Trophoblast cell (in vitro differentiated cells and primary cell): Measurements from ENCODE around the gene FEM1B.

Experiments
- DNase-seq, 2 donors: peaks; one replicate each; pipeline ENCODE4 v3.0.0-alpha.2; 2016
- H2AFZ ChIP-seq: 2 replicates; pipeline ENCODE4 v1.6.1; 2013; ENCODE audit warnings: low read length, moderate library complexity, mild to moderate bottlenecking; ENCODE audit not compliant: insufficient read depth, poor library complexity
- H2AK5ac ChIP-seq: 2 replicates; pipeline ENCODE4 v1.6.1; 2013; ENCODE audit warnings: mild to moderate bottlenecking, low read length
- H2BK120ac ChIP-seq: 2 replicates; pipeline ENCODE4 v1.6.1; 2013; ENCODE audit warnings: low read length, mild to moderate bottlenecking, moderate library complexity; ENCODE audit not compliant: insufficient read depth, poor library complexity
- H2BK12ac ChIP-seq: 2 replicates; pipeline ENCODE4 v1.6.1; 2013; ENCODE audit warnings: mild to moderate bottlenecking, low read length, moderate library complexity
- H2BK5ac ChIP-seq: 2 replicates; pipeline ENCODE4 v1.6.1; 2013; ENCODE audit warnings: low read length, low read depth, moderate library complexity, mild to moderate bottlenecking; ENCODE audit not compliant: poor library complexity
- H3K14ac ChIP-seq: 2 replicates; pipeline ENCODE4 v1.6.1; 2013; ENCODE audit warnings: mild to moderate bottlenecking, low read length
- H3K18ac ChIP-seq: 2 replicates; pipeline ENCODE4 v1.6.1; 2013; ENCODE audit warnings: mild to moderate bottlenecking, low read length
- H3K23ac ChIP-seq: 2 replicates; pipeline ENCODE4 v1.6.1; 2013; ENCODE audit warnings: low read length
- H3K27ac ChIP-seq: 2 replicates; pipeline ENCODE4 v1.5.1; 2013; ENCODE audit warnings: low read depth, mild to moderate bottlenecking, inconsistent platforms, low read length, moderate library complexity
- H3K27me3 ChIP-seq: 2 replicates; pipeline ENCODE4 v1.6.1; 2013; ENCODE audit warnings: inconsistent platforms, mild to moderate bottlenecking, low read length, moderate library complexity; ENCODE audit not compliant: insufficient read depth
- H3K36me3 ChIP-seq, 2 experiments: 1 replicate in 1 of 2; 2 replicates in 1 of 2; pipeline ENCODE4 v1.6.1; 2013; ENCODE audit warnings: low read length in 2 of 2, mild to moderate bottlenecking in 2 of 2, moderate library complexity in 1 of 2; ENCODE audit not compliant: insufficient read depth in 2 of 2, control insufficient read depth in 1 of 2
- H3K4ac ChIP-seq: 2 replicates; pipeline ENCODE4 v1.6.1; 2013; ENCODE audit warnings: low read depth, mild to moderate bottlenecking, low read length, moderate library complexity
- H3K4me1 ChIP-seq, 2 experiments: 1 replicate in 1 of 2; 2 replicates in 1 of 2; pipeline ENCODE4 v1.6.1; 2013; ENCODE audit warnings: low read length in 2 of 2, mild to moderate bottlenecking in 2 of 2, moderate library complexity in 1 of 2; ENCODE audit not compliant: insufficient read depth in 2 of 2, control insufficient read depth in 1 of 2
- H3K4me2 ChIP-seq: 2 replicates; pipeline ENCODE4 v1.6.1; 2013; ENCODE audit warnings: inconsistent platforms, mild to moderate bottlenecking, low read length, moderate library complexity
- H3K4me3 ChIP-seq: 2 replicates; pipeline ENCODE4 v1.5.1; 2013; ENCODE audit warnings: mild to moderate bottlenecking, low read depth, low read length, inconsistent platforms
- H3K79me1 ChIP-seq: one replicate; pipeline ENCODE4 v1.6.1; 2013; ENCODE audit warnings: low read length
- H3K79me2 ChIP-seq: 2 replicates; pipeline ENCODE4 v1.6.1; 2013; ENCODE audit warnings: low read length, mild to moderate bottlenecking; ENCODE audit not compliant: control insufficient read depth, insufficient read depth, poor library complexity
- H3K9ac ChIP-seq: 2 replicates; pipeline ENCODE4 v1.6.1; 2013; ENCODE audit warnings: mild to moderate bottlenecking, low read length
- H3K9me3 ChIP-seq: 2 replicates; pipeline ENCODE4 v1.6.1; 2013; ENCODE audit warnings: low read depth, mild to moderate bottlenecking, control low read depth, inconsistent platforms, low read length; ENCODE audit not compliant: insufficient read depth
- H4K12ac ChIP-seq: 2 replicates; pipeline ENCODE4 v1.6.1; 2013; ENCODE audit warnings: low read depth, mild to moderate bottlenecking, low read length, moderate library complexity
- H4K8ac ChIP-seq: 2 replicates; pipeline ENCODE4 v1.6.1; 2013; ENCODE audit warnings: low read depth, mild to moderate bottlenecking, low read length, moderate library complexity
- H4K91ac ChIP-seq: one replicate; pipeline ENCODE4 v1.6.1; 2013; ENCODE audit warnings: low read depth, mild to moderate bottlenecking, low read length, moderate library complexity
- WGBS: extraction: QIAGEN DNeasy Blood & Tissue Kit; methylation state at CpG from one replicate; pipeline ENCODE4 v1.1.7; 2013; ENCODE audit warnings: missing lambda C conversion rate; ENCODE audit not compliant: insufficient read length, insufficient coverage; ENCODE audit errors: extremely low coverage; 5-methylcytosine and 5-hydroxymethylcytosine counted together

The FEM1B gene

GRCh38 chr15:68261980-68262379 lies 15.6 kb upstream of the FEM1B start:
- Histone ChIP-seq H3K18ac (no peak overlapping the region), H4K91ac (no peak overlapping the region), H3K14ac (no peak overlapping the region), H2AK5ac (no peak overlapping the region), H3K4ac (no peak overlapping the region), H3K9ac (no peak overlapping the region), H3K9me3 (no peaks in the 10 kb centered on the region), H3K4me1 (no peaks in the 10 kb centered on the region), H3K4me3 (no peak overlapping the region), H2AFZ (no peak overlapping the region), H3K79me2 (no peaks in the 10 kb centered on the region), H4K8ac (no peak overlapping the region), H2BK5ac (no peak overlapping the region), H2BK120ac (no peak overlapping the region), H3K79me1 (peaks cover 2% of the 10 kb centered on the region), H3K27ac (no peak overlapping the region), H3K27me3 (no peaks in the 10 kb centered on the region), H4K12ac (no peak overlapping the region), H2BK12ac (no peak overlapping the region), H3K36me3 (no peaks in the 10 kb centered on the region), H3K23ac (no peak overlapping the region), H3K4me2 (no peak overlapping the region)
- no peak for DNase-seq
- WGBS = no CpG with 5 or more reads among the region's 3 CpGs

DNA sequence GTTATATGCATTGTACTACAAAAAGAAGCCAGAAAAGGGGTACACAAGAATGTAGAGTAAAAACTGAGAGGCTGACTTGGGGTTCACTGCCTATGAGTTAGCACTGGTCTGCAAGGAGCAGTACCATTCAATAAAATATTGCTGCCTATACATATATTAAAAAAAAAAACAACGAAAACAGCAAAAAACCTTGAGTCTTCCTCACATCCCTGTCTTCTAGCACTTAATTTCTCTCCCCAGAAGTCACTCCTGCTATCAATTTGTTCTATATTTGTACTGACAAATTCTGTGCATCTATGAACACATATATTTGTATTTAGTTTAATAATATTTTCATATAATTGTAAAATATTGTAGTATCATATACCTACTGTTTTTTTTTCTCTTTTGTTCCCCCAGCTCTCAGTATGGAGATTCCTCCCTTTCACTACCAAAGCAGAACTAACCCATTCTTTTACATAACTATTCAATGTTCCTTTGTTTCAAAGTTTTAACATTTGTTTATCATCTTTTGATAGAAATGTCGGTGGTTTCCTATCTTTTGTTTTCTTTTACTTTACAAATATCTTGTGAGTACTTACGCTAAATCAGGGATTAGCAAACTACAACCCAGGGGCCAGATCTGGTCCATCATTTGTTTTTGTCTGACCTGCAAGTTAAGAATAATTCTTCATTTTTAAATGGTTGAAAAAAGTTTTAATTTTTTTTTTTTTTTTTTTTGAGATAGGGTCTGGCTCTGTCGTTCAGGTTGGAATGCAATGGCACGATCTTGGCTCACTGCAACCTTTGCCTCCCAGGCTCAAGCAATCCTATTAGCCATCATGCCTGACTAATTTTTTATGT lies 14.8 kb upstream of the FEM1B start:
- Histone ChIP-seq H3K4me3 (no peak overlapping the region), H3K27me3 (no peaks in the 10 kb centered on the region), H3K36me3 (no peaks in the 10 kb centered on the region), H3K4me1 (no peaks in the 10 kb centered on the region), H2AK5ac (no peak overlapping the region), H3K4ac (no peak overlapping the region), H2AFZ (no peak overlapping the region), H3K14ac (no peak overlapping the region), H4K91ac (no peak overlapping the region), H2BK5ac (no peak overlapping the region), H3K27ac (no peak overlapping the region), H3K79me2 (no peaks in the 10 kb centered on the region), H3K79me1 (no peaks in the 10 kb centered on the region), H3K9ac (no peak overlapping the region), H4K12ac (no peak overlapping the region), H3K18ac (no peak overlapping the region), H3K23ac (no peak overlapping the region), H3K9me3 (no peaks in the 10 kb centered on the region), H2BK120ac (no peak overlapping the region), H2BK12ac (no peak overlapping the region), H4K8ac (no peak overlapping the region), H3K4me2 (no peak overlapping the region)
- DNase-seq = no peak
- WGBS = no CpG with 5 or more reads among the region's 5 CpGs

DNA sequence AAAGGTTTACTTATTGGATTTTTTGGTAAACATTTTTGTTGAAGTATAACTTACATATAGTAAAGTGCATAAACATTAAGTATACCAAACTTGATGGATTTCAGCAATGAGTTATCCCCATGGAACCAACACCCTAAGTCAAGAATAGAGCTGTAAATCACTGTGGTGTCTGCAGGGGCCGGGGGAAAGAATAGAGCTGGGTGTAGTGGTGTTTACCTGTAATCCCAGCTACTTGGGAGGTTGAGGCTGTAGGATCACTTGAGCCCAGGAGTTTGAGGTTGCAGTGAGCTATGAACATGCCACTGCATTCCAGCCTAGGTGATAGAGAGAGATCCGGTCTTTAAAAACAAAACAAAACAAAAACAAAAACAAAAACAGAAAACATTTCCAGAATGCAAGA lies 13.3 kb upstream of the FEM1B start:
- Histone ChIP-seq H3K27me3 (no peaks in the 10 kb centered on the region), H3K4ac (no peak overlapping the region), H3K4me1 (no peaks in the 10 kb centered on the region), H4K12ac (no peak overlapping the region), H2AFZ (no peak overlapping the region), H3K14ac (no peak overlapping the region), H3K36me3 (no peaks in the 10 kb centered on the region), H3K4me3 (no peak overlapping the region), H3K9me3 (no peaks in the 10 kb centered on the region), H3K23ac (no peak overlapping the region), H2BK120ac (no peak overlapping the region), H3K79me2 (no peaks in the 10 kb centered on the region), H3K9ac (no peak overlapping the region), H2BK5ac (no peak overlapping the region), H2BK12ac (no peak overlapping the region), H3K27ac (no peak overlapping the region), H3K4me2 (no peak overlapping the region), H4K91ac (no peak overlapping the region), H3K18ac (no peak overlapping the region), H3K79me1 (no peaks in the 10 kb centered on the region), H2AK5ac (no peak overlapping the region), H4K8ac (no peak overlapping the region)
- WGBS = no CpG with 5 or more reads among the region's 2 CpGs
- no peak for DNase-seq

DNA sequence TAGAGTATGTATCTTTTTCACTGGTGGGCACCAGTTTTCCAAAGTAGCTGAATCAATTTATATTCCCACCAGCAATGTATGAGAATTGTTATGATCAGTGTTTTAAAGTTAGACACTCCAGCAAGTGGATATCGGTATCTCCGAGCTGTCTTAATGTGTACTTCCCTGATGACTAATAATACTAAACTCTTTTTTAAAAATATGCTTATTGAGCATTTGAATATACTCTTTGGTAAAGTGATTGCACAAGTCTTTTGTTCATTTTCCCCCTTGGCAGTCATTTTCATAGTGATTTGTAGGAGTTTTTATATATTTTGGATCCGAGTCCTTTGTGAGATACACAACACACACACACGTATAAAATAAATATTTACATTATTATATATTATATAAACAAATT lies 12.5 kb upstream of the FEM1B start:
- no peak overlapping the region for H2BK5ac ChIP-seq
- H3K4me3 ChIP-seq = no peak overlapping the region
- H3K79me1 ChIP-seq = no peaks in the 10 kb centered on the region
- H3K4ac ChIP-seq = no peak overlapping the region
- H3K79me2 ChIP-seq = no peaks in the 10 kb centered on the region
- H3K23ac ChIP-seq = no peak overlapping the region
- H4K12ac ChIP-seq = no peak overlapping the region
- H4K91ac ChIP-seq = no peak overlapping the region
- no peak overlapping the region for H2BK120ac ChIP-seq
- no peak overlapping the region for H3K27ac ChIP-seq
- no CpG with 5 or more reads among the region's 4 CpGs for WGBS
- no peak overlapping the region for H3K9ac ChIP-seq
- H2AK5ac ChIP-seq = no peak overlapping the region
- no peak overlapping the region for H3K18ac ChIP-seq
- H2AFZ ChIP-seq = no peak overlapping the region
- H4K8ac ChIP-seq = no peak overlapping the region
- DNase-seq = no peak
- H3K4me2 ChIP-seq = no peak overlapping the region
- no peaks in the 10 kb centered on the region for H3K36me3 ChIP-seq
- H3K27me3 ChIP-seq = no peaks in the 10 kb centered on the region
- H3K9me3 ChIP-seq = no peaks in the 10 kb centered on the region
- no peaks in the 10 kb centered on the region for H3K4me1 ChIP-seq
- no peak overlapping the region for H3K14ac ChIP-seq
- H2BK12ac ChIP-seq = no peak overlapping the region
